H9 (cell line): ENCODE measurements around the gene GOLGA6L7. TPM values are rescaled to one million over a fixed set of nuclear protein-coding genes. Genes with fewer than 3 reads are reported as not detected.

Experiments
- DNase-seq: peaks from one replicate; pipeline ENCODE4 v3.0.0-alpha.2; 2017
- H2AFZ ChIP-seq: one replicate; pipeline ENCODE4 v1.6.1; 2013; ENCODE audit warnings: mild to moderate bottlenecking, low read length, control low read depth, moderate library complexity
- H2AK5ac ChIP-seq: 2 replicates; pipeline ENCODE4 v1.6.1; 2013; ENCODE audit warnings: low read length, control low read depth, mixed read lengths; ENCODE audit not compliant: insufficient read length
- H2BK120ac ChIP-seq: one replicate; pipeline ENCODE4 v1.6.1; 2013; ENCODE audit warnings: low read depth, mild to moderate bottlenecking, low read length, control low read depth, inconsistent platforms; ENCODE audit not compliant: poor library complexity, severe bottlenecking
- H2BK12ac ChIP-seq: 2 replicates; pipeline ENCODE4 v1.6.1; 2013; ENCODE audit warnings: low read length, control low read depth, mixed read lengths, low read depth; ENCODE audit not compliant: insufficient read length
- H2BK15ac ChIP-seq: 2 replicates; pipeline ENCODE4 v1.6.1; 2013; ENCODE audit warnings: low read depth, low read length, control low read depth
- H2BK20ac ChIP-seq: one replicate; pipeline ENCODE4 v1.6.1; 2013; ENCODE audit warnings: low read depth, mild to moderate bottlenecking, low read length, control low read depth, inconsistent platforms; ENCODE audit not compliant: poor library complexity, severe bottlenecking
- H2BK5ac ChIP-seq: 2 replicates; pipeline ENCODE4 v1.6.1; 2013; ENCODE audit warnings: low read length, control low read depth, mixed read lengths; ENCODE audit not compliant: insufficient read length
- H3K14ac ChIP-seq: 2 replicates; pipeline ENCODE4 v1.6.1; 2013; ENCODE audit warnings: low read length, control low read depth; ENCODE audit not compliant: insufficient read depth
- H3K18ac ChIP-seq: 2 replicates; pipeline ENCODE4 v1.6.1; 2013; ENCODE audit warnings: low read depth, mild to moderate bottlenecking, mixed read lengths, low read length, control low read depth; ENCODE audit not compliant: insufficient read length
- H3K23ac ChIP-seq: 2 replicates; pipeline ENCODE4 v1.6.1; 2013; ENCODE audit warnings: low read length, control low read depth, mixed read lengths, low read depth; ENCODE audit not compliant: insufficient read length
- H3K23me2 ChIP-seq: 2 replicates; pipeline ENCODE4 v1.6.1; 2013; ENCODE audit warnings: low read depth, mild to moderate bottlenecking, mixed read lengths, low read length, control low read depth; ENCODE audit not compliant: insufficient read length, poor library complexity, severe bottlenecking
- H3K27ac ChIP-seq: 2 replicates; pipeline ENCODE4 v1.5.1; 2013; ENCODE audit warnings: low read length, control low read depth, mixed read lengths, low read depth; ENCODE audit not compliant: insufficient read length
- H3K27me3 ChIP-seq: 2 replicates; pipeline ENCODE4 v1.6.1; 2013; ENCODE audit warnings: low read length, control low read depth, inconsistent platforms; ENCODE audit not compliant: insufficient read depth
- H3K4ac ChIP-seq: 2 replicates; pipeline ENCODE4 v1.6.1; 2013; ENCODE audit warnings: low read depth, mild to moderate bottlenecking, control low read depth, inconsistent platforms, low read length, moderate library complexity
- H3K4me1 ChIP-seq: 2 replicates; pipeline ENCODE4 v1.6.1; 2013; ENCODE audit warnings: low read length, control low read depth, inconsistent platforms; ENCODE audit not compliant: insufficient read depth
- H3K4me2 ChIP-seq: 2 replicates; pipeline ENCODE4 v1.6.1; 2013; ENCODE audit warnings: low read length, control low read depth, mixed read lengths; ENCODE audit not compliant: insufficient read length, insufficient read depth
- H3K56ac ChIP-seq: 2 replicates; pipeline ENCODE4 v1.6.1; 2013; ENCODE audit warnings: low read depth, mild to moderate bottlenecking, mixed read lengths, low read length, control low read depth; ENCODE audit not compliant: insufficient read length
- H3K79me1 ChIP-seq: 2 replicates; pipeline ENCODE4 v1.6.1; 2013; ENCODE audit warnings: low read depth, mild to moderate bottlenecking, moderate library complexity, low read length, control low read depth, inconsistent platforms; ENCODE audit not compliant: insufficient read depth, poor library complexity, severe bottlenecking
- H3K79me2 ChIP-seq: 2 replicates; pipeline ENCODE4 v1.6.1; 2013; ENCODE audit warnings: low read length, control low read depth, inconsistent platforms; ENCODE audit not compliant: insufficient read depth
- H3K9ac ChIP-seq: 2 replicates; pipeline ENCODE4 v1.6.1; 2013; ENCODE audit warnings: low read length, control low read depth, mixed read lengths; ENCODE audit not compliant: insufficient read length; ENCODE audit errors: extremely low read depth
- H3K9me3 ChIP-seq: one replicate; pipeline ENCODE4 v1.6.1; 2013; ENCODE audit warnings: low read depth, low read length, inconsistent platforms; ENCODE audit not compliant: control insufficient read depth
- H3T11ph ChIP-seq: one replicate; pipeline ENCODE4 v1.6.1; 2013; ENCODE audit warnings: mild to moderate bottlenecking, low read length, control low read depth, inconsistent platforms
- H4K20me1 ChIP-seq: one replicate; pipeline ENCODE4 v1.6.1; 2013; ENCODE audit not compliant: control insufficient read depth, insufficient read length, insufficient read depth
- H4K5ac ChIP-seq: 2 replicates; pipeline ENCODE4 v1.6.1; 2013; ENCODE audit warnings: low read depth, mild to moderate bottlenecking, mixed read lengths, low read length, control low read depth; ENCODE audit not compliant: insufficient read length
- H4K8ac ChIP-seq: replicated peaks from 2 replicates; pipeline ENCODE4 v1.6.1; 2013; ENCODE audit warnings: low read length, control low read depth, mixed read lengths, low read depth; ENCODE audit not compliant: insufficient read length
- H4K91ac ChIP-seq: 2 replicates; pipeline ENCODE4 v1.6.1; 2013; ENCODE audit warnings: low read depth, mild to moderate bottlenecking, moderate library complexity, mixed read lengths, low read length, control low read depth; ENCODE audit not compliant: insufficient read length
- H3K27ac Mint-ChIP-seq, 3 experiments: 2 replicates in 2 of 3; 3 replicates in 1 of 3; pipeline ENCODE4 v1.8.0; 2020 to 2021; ENCODE audit warnings: mixed read lengths in 3 of 3, mild to moderate bottlenecking in 1 of 3, moderate library complexity in 1 of 3
- H3K27me3 Mint-ChIP-seq: 2 replicates; pipeline ENCODE4 v1.8.0; 2021; ENCODE audit warnings: low read depth, mild to moderate bottlenecking, moderate library complexity, mixed read lengths
- H3K36me3 Mint-ChIP-seq, 3 experiments: 2 replicates in 2 of 3; 3 replicates in 1 of 3; pipeline ENCODE4 v1.8.0; 2020 to 2021; ENCODE audit warnings: low read depth in 3 of 3, mixed read lengths in 3 of 3; ENCODE audit not compliant: insufficient read depth in 1 of 3
- H3K4me1 Mint-ChIP-seq, 2 experiments: 2 replicates each; pipeline ENCODE4 v1.8.0; 2020; ENCODE audit warnings: mixed read lengths in 2 of 2
- H3K4me3 Mint-ChIP-seq, 2 experiments: 2 replicates in 1 of 2; 3 replicates in 1 of 2; pipeline ENCODE4 v1.8.0; 2020 to 2021; ENCODE audit warnings: mild to moderate bottlenecking in 2 of 2, mixed read lengths in 2 of 2, moderate library complexity in 1 of 2
- H3K9me3 Mint-ChIP-seq, 2 experiments: 2 replicates in 1 of 2; 3 replicates in 1 of 2; pipeline ENCODE4 v1.8.0; 2020; ENCODE audit warnings: mild to moderate bottlenecking in 2 of 2, mixed read lengths in 2 of 2, moderate library complexity in 1 of 2
- WGBS: extraction: QIAGEN DNeasy Blood & Tissue Kit; methylation state at CpG from one replicate; pipeline ENCODE4 v1.1.7; 2013; ENCODE audit warnings: missing lambda C conversion rate, low lambda C conversion rate, mixed read lengths; ENCODE audit not compliant: insufficient read length; ENCODE audit errors: extremely low coverage; 5-methylcytosine and 5-hydroxymethylcytosine counted together
- total RNA-seq: library from RNA; stranded (reverse); gene quantifications from 2 replicates; pipeline ENCODE4 v1.2.1, GENCODE V29; 2021
- TF ChIP-seq, protein P1 (sequence below): fragments of 200-600 bp; sonication (generic); conservative IDR thresholded peaks from 3 replicates; pipeline ENCODE4 v1.8.0; 2021; ENCODE audit warnings: antibody characterized with exemption, mild to moderate bottlenecking

Gene GOLGA6L7
- total RNA-seq, 1 experiment from 2014 or later: not detected

DNA sequence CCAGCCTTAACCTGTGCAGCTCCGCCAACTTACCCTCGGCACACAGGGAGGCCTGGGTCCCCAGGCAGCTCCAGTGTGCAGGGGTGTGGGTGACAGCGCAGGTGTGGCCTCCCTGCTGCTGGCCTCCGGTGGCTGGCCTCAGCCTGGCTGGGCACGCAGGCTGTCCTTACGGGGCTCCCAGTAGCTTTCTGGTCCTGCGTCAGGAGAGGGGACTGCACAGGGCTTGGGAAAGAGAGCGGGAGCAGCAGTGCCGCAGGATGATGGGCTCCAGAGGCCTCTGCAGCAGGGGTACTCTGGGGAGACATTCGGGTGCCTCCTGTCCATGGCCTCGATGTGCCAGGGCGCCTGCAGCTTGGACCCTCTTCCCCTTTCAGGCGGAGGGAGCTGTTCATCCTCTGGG, 46.7 kb upstream of the GOLGA6L7 start:
- Mint-ChIP-seq H3K4me3 (no peak overlapping the region), H3K27me3 (no peaks in the 10 kb centered on the region; the same call in none of the 2 replicates), H3K4me1 (peaks cover 3 to 7% of the 10 kb centered on the region in 2 experiments; a peak in 3 of 4 replicates), H3K9me3 (peaks cover 13 to 17% of the 10 kb centered on the region in 2 experiments), H3K36me3 (peaks cover 10 to 21% (median 20%) of the 10 kb centered on the region in 3 experiments), H3K27ac (no peak overlapping the region)
- no peak overlapping the region for H2BK15ac ChIP-seq
- no peak overlapping the region for H2BK120ac ChIP-seq
- no peak overlapping the region for H3T11ph ChIP-seq
- peaks cover 2% of the 10 kb centered on the region for H4K20me1 ChIP-seq
- no peak overlapping the region for H3K4ac ChIP-seq
- no peak overlapping the region for H2BK5ac ChIP-seq
- H2AFZ ChIP-seq: no peak overlapping the region
- no peak overlapping the region for H4K8ac ChIP-seq
- no peaks in the 10 kb centered on the region for H3K79me1 ChIP-seq
- peaks cover 3% of the 10 kb centered on the region for H3K9me3 ChIP-seq
- no peak overlapping the region for H3K4me2 ChIP-seq
- WGBS: no CpG with 5 or more reads among the region's 13 CpGs
- TF ChIP-seq, protein P1, sequence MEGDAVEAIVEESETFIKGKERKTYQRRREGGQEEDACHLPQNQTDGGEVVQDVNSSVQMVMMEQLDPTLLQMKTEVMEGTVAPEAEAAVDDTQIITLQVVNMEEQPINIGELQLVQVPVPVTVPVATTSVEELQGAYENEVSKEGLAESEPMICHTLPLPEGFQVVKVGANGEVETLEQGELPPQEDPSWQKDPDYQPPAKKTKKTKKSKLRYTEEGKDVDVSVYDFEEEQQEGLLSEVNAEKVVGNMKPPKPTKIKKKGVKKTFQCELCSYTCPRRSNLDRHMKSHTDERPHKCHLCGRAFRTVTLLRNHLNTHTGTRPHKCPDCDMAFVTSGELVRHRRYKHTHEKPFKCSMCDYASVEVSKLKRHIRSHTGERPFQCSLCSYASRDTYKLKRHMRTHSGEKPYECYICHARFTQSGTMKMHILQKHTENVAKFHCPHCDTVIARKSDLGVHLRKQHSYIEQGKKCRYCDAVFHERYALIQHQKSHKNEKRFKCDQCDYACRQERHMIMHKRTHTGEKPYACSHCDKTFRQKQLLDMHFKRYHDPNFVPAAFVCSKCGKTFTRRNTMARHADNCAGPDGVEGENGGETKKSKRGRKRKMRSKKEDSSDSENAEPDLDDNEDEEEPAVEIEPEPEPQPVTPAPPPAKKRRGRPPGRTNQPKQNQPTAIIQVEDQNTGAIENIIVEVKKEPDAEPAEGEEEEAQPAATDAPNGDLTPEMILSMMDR: no peak
- H3K79me2 ChIP-seq: no peaks in the 10 kb centered on the region; the same call in 1 of the 2 replicates
- H2BK20ac ChIP-seq: no peak overlapping the region
- no peak overlapping the region for H4K91ac ChIP-seq
- no peaks in the 10 kb centered on the region for H3K23me2 ChIP-seq
- H3K4me1 ChIP-seq: no peaks in the 10 kb centered on the region
- no peak overlapping the region for H3K56ac ChIP-seq
- H3K27ac ChIP-seq: no peak overlapping the region
- no peak overlapping the region for H3K9ac ChIP-seq
- no peak overlapping the region for H3K18ac ChIP-seq
- no peak overlapping the region for H3K23ac ChIP-seq
- no peak for DNase-seq
- H3K27me3 ChIP-seq: no peaks in the 10 kb centered on the region
- no peak overlapping the region for H2AK5ac ChIP-seq
- H2BK12ac ChIP-seq: no peak overlapping the region
- H3K14ac ChIP-seq: peak overlapping the region; percentile 68; the same call in 1 of the 2 replicates
- H4K5ac ChIP-seq: no peak overlapping the region
